Liver (tissue), 3 donors: ENCODE data around the gene SLC16A2.

Source experiments
- CTCF ChIP-seq: fragments of 150-350 bp; IDR thresholded peaks from 2 replicates; pipeline ENCODE4 v1.5.1; 2017; ENCODE audit warnings: improper control_type of control experiment, low read depth, low read length; ENCODE audit not compliant: missing input control
- RXRA ChIP-seq, 2 donors: IDR thresholded peaks; 2 replicates each; pipeline ENCODE4 v1.6.1; 2017 to 2018; ENCODE audit warnings: antibody characterized with exemption in 2 of 2, mild to moderate bottlenecking in 1 of 2
- donor health status: healthy.
- donor health status: healthy.

DNA sequence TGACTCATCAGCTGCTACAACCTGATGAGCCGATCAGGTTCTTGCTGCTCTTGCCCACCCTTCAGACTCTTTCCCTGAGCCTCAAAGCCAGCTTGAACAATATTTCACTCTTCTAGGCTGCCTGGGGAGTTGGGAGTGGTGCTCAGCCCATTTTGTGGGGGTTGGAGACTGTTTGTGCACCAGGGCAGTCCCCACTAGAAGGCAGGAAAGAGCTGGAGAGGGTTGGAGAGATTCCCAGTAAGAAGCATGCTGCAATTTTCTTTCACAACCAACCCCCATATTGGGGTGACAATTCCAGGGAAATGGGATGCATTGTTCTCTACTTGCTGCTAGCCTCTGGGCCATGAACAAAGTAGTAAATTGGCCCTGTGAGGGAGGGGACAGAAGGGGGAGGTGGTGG, 44.1 kb downstream of the SLC16A2 start:
- TF ChIP-seq CTCF = no peak
- TF ChIP-seq RXRA (IDR thresholded peaks at IDR 0.05) = no peak
